GM18526 (cell line): Measurements from ENCODE around the gene GPR78.

ENCODE experiments used
- POLR2A ChIP-seq: IDR thresholded peaks from 3 replicates; pipeline ENCODE4 v1.6.1; 2011; ENCODE audit not compliant: insufficient read length; ENCODE audit errors: extremely low read depth

GPR78 gene

DNA sequence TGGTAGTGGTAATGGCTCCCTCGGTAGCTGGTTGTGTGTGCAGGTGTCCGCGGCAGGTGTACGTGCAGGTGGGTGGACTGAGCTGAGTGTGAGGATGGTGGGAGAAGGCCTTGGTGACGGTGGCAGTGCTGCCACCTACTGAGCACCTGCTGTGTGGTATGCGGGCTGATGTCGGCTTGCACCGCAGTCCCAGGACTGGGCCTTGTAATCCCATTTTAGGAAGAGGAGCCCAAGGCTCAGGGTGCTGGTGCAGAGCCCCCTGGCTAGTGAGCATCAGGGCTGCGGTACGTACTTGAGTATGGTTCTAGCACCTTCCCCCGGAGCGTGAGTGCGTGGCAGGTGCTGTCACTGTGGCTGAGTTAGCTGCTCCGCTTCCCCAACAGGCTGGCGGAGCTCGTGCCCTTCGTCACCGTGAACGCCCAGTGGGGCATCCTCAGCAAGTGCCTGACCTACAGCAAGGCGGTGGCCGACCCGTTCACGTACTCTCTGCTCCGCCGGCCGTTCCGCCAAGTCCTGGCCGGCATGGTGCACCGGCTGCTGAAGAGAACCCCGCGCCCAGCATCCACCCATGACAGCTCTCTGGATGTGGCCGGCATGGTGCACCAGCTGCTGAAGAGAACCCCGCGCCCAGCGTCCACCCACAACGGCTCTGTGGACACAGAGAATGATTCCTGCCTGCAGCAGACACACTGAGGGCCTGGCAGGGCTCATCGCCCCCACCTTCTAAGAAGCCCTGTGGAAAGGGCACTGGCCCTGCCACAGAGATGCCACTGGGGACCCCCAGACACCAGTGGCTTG, 6.7 kb downstream of the GPR78 start:
- no peak for TF ChIP-seq POLR2A

DNA sequence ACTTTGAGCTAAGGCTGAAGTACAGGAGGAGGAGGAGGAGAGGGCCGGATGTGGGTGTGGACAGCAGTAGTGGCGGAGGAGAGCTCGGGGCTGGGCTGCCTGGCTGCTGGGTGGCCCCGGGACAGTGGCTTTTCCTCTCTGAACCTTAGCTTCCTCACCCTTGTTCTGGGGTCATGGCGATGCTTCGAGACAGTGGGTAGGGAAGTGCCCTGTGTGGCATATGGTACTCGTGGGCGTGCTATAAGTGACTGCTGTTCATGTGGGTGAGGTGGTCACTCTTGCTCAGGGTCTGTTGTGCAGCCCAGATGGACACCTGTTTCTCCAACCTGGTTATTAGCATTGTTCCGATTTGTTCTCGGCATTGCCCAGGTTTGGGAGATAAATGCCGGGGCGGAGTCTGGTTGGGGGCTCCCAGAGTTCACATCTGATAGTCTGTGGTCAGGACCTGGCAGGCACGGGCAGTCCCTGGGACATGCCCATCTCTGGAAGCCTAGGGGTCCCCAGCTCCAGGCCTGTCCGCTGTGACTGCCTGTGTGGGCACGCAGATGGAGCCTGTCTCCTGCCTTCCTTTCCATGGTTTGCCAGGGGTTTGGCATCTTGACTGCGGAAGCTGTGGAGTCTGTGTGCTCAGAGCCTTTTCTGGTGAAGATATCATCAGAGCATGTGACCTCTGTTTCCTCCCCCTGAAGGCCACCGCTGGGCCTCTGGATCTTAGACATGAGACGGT, 7.4 kb downstream of the GPR78 start:
- TF ChIP-seq POLR2A = no peak

DNA sequence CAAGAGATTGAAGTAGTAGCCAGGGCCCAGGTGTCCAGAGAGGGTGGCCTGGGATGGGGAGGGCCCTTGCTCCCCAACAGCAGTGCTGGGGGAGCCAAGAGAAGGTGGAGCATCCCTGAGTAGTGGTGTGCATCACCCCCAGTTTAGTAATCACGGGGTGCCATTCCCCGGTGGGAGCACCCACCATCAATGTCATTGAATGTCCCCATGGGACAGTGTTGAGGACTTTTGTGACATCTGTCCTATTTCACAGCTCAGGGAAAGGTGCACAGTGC, 7.9 kb downstream of the GPR78 start:
- TF ChIP-seq POLR2A = no peak

DNA sequence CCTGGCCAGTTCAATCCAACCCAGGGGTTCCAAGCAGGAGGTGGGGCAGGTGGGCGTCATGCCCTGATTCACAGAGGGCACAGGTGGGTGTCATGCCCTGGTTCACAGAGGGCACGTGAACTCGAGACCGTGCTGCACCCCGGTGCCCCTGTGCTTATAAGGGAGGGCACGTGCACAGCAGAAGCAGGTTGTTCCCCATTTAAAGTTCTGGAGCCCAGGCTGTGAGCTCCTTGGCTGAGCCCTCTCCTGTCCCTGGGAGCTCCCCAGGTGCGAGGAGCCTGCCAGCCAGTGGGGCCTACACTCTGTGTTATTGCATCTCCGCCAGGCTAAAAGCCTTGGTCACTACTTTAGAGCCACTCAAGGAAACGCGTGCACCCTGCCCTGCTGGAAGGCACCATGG, 9.1 kb downstream of the GPR78 start:
- no peak for TF ChIP-seq POLR2A

DNA sequence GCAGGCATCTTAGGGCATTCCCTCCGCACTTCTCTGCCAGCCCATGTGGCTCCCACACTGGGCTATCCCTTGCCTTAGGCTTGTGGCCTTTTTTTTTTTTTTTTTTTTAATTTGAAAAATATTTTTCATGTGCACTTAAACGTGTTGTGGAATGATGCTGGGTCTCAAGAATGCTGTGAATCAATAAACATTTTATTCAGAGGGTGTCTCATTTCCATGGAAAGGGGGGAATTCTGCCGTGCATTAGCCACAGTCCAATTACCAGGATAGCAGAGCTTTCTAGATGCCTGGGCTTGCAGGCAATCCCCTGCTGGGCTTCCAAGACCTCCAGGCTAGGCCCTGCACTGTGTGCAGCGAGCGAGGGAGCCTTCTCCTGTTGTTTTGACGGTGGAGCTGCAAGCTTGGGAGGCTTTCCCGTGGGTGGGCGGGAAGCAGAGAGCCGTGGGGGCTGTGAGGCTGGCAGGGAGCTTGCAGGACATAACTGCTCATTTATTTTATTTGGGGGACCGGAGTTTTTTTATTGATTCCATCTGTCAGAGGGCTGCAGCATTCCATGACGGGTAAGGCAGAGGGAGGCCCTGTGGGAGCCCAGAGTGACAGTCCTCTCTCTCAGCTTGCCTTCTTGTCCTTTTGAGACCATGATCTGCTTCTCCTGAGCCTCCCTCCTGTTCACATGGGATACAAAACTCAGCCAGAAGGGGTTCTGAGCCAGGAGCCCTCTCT, 9.8 kb downstream of the GPR78 start:
- no peak for TF ChIP-seq POLR2A

DNA sequence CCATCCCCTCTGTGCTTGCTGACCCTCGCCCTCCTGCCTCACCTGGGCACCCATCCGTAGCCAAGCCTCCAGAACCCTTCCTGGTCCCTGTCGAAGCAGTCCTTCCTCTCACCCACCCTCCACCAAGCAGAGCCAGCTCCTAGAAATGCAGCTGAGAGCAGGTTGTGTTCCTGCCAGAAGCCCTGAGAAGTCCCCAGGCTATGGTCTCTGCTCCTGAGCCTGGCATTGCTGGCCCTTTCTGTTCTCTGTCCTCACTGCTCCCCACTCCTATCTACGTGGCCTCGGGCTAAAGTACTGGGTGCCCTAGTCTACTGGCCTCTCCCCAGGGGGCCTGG, 10.3 kb downstream of the GPR78 start:
- TF ChIP-seq POLR2A = no peak

DNA sequence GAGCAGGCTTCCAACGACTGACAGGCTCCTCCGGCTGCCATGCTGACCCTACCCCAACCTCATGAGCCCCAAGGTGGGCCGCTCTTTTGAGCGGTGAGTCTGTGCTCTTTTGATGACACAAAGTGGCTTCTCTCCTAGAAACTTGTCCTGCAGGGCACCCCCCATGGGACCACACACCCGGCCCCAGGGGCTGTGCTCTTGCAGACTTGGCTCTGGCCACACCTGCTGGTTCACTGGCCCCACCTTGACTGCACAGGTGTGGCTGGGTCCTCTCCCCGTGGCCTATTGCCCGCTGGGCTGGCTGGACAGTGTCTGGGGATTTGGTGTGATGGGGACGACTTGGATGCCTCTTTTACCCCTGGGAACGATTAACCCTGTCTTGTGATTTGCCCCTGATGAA, 10.9 kb downstream of the GPR78 start:
- no peak for TF ChIP-seq POLR2A

DNA sequence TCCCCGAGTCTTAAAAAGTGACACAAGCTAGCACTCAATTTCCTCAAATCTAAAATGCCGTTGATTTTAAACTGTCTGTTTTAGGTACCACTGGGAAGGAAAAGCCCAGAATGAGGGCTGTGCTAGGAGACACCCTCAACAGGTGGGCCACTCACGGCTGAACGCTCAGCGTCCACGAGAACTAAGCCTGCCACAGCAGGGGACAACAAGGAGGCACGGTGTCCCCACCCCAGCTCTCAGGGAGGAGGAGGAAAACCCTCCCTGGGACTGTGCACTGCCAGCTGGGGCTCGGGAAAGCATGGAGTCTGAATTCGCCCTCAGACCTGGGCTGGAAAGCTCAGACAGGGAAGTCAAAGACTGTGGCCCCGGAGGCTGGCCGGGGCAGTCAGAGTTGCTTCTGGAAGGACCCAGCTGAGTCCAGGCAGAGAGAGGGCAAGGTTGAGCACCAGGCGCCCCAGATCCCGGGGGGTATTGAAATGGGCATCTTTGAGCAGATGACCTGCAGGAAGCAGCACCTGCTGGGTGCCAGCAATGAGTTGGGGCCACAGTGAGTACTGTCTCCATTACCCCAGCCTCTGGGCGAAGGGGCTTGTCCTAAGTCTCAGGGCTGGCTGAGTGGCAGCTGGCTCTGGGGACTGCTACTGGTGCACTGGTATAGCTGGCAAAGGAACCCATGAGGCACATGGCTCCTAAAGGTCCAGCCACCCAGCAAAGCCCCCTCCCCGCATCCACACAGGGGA, 11.6 kb downstream of the GPR78 start:
- no peak for TF ChIP-seq POLR2A

DNA sequence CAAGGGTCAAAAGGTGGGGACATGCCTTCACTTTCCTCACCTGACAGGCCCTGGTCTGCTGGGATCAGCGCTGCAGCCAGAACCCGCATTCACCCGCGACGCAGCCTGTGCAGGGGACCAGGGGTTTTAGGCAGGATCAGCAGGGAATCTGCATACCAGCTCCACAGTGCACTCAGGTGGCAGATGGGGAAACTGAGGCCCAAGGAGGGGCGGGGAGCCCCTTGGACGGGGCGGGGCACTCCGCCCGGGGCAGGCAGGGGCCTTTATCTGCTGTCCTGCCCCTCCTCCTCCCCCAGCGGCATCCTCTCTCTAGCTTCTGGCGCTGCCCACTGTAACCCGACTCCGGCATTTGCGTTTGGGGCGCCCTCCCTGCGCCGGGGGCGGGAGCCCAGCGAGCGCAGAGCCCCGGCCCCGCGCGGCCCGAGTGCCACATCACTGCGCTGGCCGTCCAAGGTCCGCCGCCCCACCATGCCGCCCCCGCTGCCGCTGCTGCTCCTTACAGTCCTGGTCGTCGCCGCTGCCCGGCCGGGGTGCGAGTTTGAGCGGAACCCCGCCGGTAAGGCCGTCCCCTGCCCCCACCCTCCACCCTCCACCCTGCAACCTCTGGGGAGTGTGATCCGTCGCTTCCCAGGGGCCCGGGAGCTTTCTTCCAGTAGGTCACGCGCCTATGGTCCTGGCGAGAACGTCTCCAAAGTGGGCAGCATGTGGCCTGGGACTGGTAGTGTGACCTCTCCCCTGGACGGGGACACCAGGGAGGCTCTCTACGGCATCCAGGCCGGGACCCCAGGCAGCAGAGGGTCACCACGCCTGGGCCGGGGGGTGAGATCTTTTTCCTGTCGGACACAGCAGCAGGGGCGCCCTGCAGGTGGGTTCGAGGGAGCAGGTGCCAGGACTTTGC, 12.4 kb downstream of the GPR78 start, which contains the start of gene CPZ:
CPZ (plus strand) TSS at position 400 of the 898 bp plus-strand sequence; CDS start at position 469, 69 bp downstream.
- TF ChIP-seq POLR2A = no peak

DNA sequence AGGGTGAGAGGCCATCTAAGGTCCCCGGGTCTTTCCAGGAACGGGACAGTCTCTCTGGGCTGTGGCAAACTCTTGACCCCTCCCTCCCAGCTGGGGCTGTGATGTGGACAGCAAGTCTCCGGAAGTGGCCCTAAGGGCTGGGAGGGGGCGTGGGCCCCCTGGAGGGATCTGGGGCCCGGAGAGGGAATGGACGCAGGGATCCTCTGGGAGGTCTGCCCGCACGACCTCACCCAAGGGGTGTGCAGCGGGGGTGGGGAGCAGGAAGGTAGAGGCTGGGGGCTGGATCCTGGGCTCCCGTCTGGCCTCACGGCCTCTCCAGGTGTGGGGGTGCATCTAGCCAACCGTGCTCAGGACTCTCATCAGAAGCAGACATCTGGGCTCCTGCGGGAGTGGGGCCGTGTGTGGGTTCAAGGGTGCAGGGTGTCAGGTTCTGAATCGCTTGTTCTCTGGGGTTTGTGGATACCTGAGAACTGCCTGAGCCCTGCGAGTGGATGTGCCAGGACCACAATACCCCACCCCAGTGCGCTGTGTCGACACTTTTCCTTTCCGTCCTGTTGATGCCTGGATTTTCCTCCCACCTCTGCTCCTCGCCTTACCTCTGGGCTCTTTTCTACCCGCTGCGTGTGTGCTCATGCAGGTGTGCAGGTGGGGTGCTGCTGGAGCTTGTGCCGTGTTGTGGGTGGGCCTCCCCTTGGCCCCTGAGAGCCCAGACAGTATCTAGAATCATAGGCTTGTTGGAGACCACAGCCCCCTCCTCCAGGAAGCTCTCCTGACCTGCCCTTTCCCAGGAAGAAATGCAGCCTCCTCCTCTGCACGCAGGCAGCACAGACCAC, 13.3 kb downstream of the GPR78 start:
- TF ChIP-seq POLR2A = no peak

DNA sequence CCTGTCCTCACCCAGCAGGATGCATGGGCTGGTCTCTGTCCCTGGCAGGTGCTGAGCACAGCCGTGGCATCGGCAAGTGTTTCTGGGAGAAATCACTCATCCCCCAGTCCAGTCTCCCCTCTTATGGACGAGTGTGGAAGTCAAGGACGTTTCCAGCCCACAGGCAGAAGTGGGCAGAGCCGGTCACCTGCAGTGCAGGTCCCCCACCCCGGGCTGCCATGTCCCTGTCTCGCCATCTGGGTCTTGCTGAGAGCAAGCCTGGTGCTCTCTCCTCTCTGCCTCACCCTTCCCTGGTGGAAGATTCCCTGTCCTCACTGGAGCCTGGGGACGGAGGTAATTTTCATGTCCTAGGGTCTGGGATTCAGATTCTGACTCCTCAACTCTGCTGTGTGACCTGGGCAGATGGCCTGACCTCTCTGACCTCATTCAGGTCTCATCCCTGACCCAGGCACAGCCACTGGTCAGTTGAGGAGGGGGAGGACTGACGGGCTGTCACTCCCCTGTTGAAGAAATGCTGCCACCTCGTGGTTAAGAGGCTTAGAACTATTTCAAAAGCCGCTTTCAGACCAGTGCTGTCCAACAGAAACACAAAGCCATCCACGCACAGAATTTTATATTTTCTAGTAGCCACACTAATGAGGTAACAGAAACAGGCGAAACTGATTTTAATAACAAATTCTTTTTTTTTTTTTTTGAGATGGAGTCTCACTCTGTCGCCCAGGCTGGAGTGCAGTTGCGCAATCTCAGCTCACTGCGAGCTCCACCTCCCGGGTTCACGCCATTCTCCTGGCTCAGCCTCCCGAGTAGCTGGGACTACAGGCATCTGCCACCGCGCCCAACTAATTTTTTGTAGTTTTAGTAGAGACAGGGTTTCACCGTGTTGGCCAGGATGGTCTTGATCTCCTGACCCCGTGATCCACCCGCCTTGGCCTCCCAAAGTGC, 14.2 kb downstream of the GPR78 start:
- no peak for TF ChIP-seq POLR2A

DNA sequence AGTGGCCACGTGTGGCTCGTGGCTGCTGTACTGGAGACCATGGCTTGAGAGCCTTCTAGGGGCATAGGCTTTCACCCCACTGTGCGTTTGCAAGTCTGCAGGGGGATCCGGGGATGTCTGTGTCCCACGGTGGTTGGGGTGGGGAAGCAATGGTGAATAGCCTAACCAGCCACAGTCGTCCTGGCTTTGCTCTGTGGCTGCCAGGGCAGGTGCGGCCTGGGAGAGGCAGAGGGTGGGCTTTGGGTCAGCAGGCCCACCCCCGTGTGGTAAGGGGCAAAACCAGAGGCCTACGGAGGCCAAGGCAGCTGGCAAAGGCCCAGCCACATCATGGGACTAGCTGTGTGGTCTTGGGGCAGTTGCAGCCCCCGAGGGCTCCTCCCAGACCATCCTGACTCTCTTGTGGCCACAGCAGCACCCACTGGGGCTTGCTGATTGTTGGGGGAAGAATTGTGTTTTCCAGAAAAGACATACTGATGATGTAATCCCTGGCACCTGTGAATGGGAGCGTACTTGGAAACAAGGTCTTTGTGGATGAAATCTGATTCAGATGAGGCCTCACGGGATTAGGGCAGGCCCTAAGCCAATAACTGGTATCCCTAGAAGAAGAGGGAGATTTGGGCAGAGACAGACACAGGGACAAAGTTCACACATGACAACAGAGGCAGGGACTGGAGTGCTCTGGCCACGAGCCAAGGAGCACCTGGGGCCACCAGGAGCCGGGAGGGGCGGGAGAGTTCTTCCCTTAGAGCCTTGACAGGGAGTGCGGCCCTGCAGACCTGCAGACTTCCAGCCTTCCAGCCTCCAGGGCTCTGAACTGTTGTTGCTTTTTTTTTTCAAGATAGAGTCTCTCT, 15.3 kb downstream of the GPR78 start:
- no peak for TF ChIP-seq POLR2A

DNA sequence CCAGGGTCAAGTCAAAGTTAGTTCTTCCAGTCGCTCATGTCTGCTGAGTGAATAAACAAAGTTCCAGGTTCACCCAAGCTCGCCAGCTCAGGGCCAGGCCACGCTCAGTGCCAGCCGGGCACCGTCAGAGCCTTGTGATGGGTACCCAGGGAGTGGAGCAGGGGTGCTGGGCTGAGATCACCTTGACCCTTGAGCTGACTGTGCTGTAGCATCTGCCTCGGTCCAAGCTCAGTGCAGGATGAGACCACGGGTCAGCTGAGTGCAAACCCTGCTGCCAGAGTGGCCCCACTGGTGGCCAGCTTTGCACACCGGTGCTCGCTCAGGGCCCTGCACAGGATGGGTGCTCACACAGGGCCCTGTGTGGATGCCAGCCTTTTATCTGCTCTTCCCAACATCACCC, 16.7 kb downstream of the GPR78 start:
- no peak for TF ChIP-seq POLR2A
